ENCODE data around the gene LRRC3B. TPM values are rescaled to one million over a fixed set of nuclear protein-coding genes. Genes with fewer than 3 reads are reported as not detected.

LRRC3B gene
- not detected in 5 replicates for total RNA-seq (2022; extraction: Qiagen RNA extraction; ENCODE audit: low read depth)

GRCh38 chr3:26622621-26623418, at the start of gene LRRC3B:
LRRC3B (plus strand) TSS chr3:26622772; CDS start chr3:26709673, 86,901 bp downstream.

